Left ventricle myocardium inferior (tissue), 1 donor: ENCODE results near the gene ZP2. TPM values are rescaled to one million over a fixed set of nuclear protein-coding genes. Genes with fewer than 3 reads are reported as not detected.

Experiments used
- DNase-seq: peaks from one replicate; pipeline ENCODE4 v3.0.0-alpha.2; 2020
- H3K27ac ChIP-seq: fragments of 200-600 bp; replicated peaks from 2 replicates; pipeline ENCODE4 v1.8.0; 2021
- H3K27me3 ChIP-seq: fragments of 200-600 bp; 2 replicates; pipeline ENCODE4 v1.8.0; 2021; ENCODE audit warnings: low read depth
- H3K36me3 ChIP-seq: fragments of 200-600 bp; 2 replicates; pipeline ENCODE4 v1.8.0; 2021
- H3K4me1 ChIP-seq: fragments of 200-600 bp; 2 replicates; pipeline ENCODE4 v1.8.0; 2021
- H3K4me3 ChIP-seq: fragments of 200-600 bp; 2 replicates; pipeline ENCODE4 v1.8.0; 2021; ENCODE audit warnings: mild to moderate bottlenecking, moderate library complexity
- H3K9me3 ChIP-seq: fragments of 200-600 bp; replicated peaks from 2 replicates; pipeline ENCODE4 v1.8.0; 2021
- intact Hi-C: fragments of 100-400 bp; cut with micrococcal nuclease; formaldehyde crosslinking; loops from one replicate; pipeline ENCODE4 v1.11.0; 2022
- total RNA-seq: library from RNA; stranded (reverse); fragmentation: NEBNext Ultra II Directional; extraction: Animal tissue kit (Norgen Biotek cat#: 25700); gene quantifications from one replicate; pipeline ENCODE4 v1.2.1, GENCODE V29; 2021
- TF ChIP-seq, protein P1 (sequence below): fragments of 200-600 bp; IDR thresholded peaks from 2 replicates; pipeline ENCODE4 v1.8.0; 2021; ENCODE audit warnings: antibody characterized with exemption, mild to moderate bottlenecking, borderline replicate concordance
- donor health status: DM: no; HTN: yes; CAD: no; lungs with severe emphysema.

ZP2 gene
- total RNA-seq, 1 donor from 2014 or later: not detected

DNA sequence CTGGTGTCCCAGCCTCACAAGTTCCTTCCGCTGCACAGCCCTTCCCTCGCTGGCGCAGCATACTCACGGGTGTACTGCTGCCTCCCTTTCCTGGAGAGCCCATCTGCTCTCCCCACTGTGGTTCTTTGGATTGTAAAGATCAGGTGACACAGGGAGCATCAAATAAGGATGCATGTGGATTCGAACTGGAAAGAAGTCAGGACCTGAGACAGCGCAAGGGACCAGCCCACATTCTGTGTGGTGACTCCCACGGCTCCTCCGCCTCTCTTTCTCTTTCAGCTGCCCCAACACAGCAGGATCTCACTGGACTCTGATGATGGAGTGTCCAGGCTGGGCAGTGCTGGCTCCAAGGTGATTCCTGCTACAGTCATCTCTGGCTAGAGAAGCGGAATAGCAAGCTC, 44.8 kb downstream of the ZP2 start:
- H3K9me3 ChIP-seq: no peaks in the 10 kb centered on the region
- TF ChIP-seq, protein P1, sequence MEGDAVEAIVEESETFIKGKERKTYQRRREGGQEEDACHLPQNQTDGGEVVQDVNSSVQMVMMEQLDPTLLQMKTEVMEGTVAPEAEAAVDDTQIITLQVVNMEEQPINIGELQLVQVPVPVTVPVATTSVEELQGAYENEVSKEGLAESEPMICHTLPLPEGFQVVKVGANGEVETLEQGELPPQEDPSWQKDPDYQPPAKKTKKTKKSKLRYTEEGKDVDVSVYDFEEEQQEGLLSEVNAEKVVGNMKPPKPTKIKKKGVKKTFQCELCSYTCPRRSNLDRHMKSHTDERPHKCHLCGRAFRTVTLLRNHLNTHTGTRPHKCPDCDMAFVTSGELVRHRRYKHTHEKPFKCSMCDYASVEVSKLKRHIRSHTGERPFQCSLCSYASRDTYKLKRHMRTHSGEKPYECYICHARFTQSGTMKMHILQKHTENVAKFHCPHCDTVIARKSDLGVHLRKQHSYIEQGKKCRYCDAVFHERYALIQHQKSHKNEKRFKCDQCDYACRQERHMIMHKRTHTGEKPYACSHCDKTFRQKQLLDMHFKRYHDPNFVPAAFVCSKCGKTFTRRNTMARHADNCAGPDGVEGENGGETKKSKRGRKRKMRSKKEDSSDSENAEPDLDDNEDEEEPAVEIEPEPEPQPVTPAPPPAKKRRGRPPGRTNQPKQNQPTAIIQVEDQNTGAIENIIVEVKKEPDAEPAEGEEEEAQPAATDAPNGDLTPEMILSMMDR: no peak
- H3K4me3 ChIP-seq: no peak overlapping the region
- H3K4me1 ChIP-seq: peaks cover 43% of the 10 kb centered on the region
- no peaks in the 10 kb centered on the region for H3K27me3 ChIP-seq
- no peak for DNase-seq
- intact Hi-C loops: no loop called here
- H3K27ac ChIP-seq: no peak overlapping the region
- peaks cover 57% of the 10 kb centered on the region for H3K36me3 ChIP-seq

DNA sequence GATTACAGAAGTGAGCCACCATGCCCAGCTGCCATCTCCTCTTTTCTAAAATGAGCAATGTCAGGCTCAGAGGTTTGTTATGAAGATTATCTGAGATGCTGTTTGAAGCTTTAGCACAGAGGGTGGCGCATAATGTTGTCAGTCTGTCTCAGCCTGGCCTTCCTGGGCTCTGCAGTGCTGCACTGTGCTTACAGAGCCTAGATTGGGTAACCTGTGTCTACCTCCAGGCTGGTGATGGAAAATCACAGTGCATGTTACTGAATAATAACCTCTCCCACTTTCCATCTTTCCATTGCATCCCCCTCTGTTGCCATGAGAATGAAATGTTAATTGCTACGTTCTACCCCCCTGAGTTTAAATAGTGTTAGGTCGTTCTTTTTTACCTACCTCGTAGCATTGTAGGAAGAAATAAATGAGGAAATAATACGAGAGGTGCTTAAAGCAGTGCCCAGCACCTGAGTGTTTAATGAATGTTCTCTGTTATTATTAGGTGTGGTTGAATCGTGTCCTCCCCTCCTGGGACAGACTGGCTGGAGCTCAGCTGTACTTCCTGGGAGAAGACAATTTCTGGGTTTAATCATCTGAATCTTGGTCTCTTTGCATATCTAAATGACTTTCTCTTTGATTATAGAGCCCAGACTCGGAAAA, 46.7 kb downstream of the ZP2 start:
- Histone ChIP-seq H3K4me3 (no peak overlapping the region), H3K9me3 (no peaks in the 10 kb centered on the region), H3K27ac (peak overlapping the region; percentile 90), H3K36me3 (peaks cover 43% of the 10 kb centered on the region), H3K4me1 (peaks cover 58% of the 10 kb centered on the region), H3K27me3 (no peaks in the 10 kb centered on the region)
- TF ChIP-seq, protein P1: no peak
- DNase-seq: no peak
- intact Hi-C loops: no loop called here

- no peaks in the 10 kb centered on the region for H3K27me3 ChIP-seq
- H3K4me1 ChIP-seq: peaks cover 67% of the 10 kb centered on the region
- peak overlapping the region; percentile 87 for H3K4me3 ChIP-seq
- intact Hi-C loops: no loop called here
- no peaks in the 10 kb centered on the region for H3K9me3 ChIP-seq
- DNase-seq: no peak
- H3K36me3 ChIP-seq: peaks cover 42% of the 10 kb centered on the region
- peak overlapping the region; percentile 90 for H3K27ac ChIP-seq
- TF ChIP-seq, protein P1: no peak
Measured at GRCh38 chr16:21163576-21163975, 47.8 kb downstream of the ZP2 start.

DNA sequence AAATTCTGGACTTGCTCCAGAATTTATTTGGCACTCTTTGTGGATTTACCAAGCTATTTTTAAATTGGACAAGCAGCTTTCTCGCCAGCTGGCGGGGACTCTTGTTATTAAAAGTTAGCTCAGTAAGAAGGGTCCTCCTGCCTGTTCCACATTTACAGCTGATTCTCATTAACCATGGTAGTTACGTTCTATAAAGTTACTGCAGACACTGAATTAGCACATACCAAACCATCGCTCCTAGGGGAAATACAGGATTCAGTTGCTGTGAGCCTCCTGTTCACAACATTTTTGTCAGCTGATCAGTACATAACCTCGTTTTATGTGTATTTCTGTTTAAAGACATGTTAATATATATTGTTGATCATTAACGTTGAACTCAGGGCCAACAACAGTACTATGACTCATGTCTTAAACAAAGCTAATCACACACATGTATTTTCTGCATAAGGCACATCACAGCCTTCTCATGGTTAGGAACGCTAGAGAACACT, 48.7 kb downstream of the ZP2 start:
- peaks cover 74% of the 10 kb centered on the region for H3K4me1 ChIP-seq
- no peaks in the 10 kb centered on the region for H3K9me3 ChIP-seq
- H3K27me3 ChIP-seq: no peaks in the 10 kb centered on the region
- peaks cover 42% of the 10 kb centered on the region for H3K36me3 ChIP-seq
- H3K27ac ChIP-seq: peak overlapping the region; percentile 90
- intact Hi-C loops: no loop called here
- TF ChIP-seq, protein P1: no peak
- H3K4me3 ChIP-seq: peak overlapping the region; percentile 87
- DNase-seq: peak; percentile 62

- TF ChIP-seq, protein P1: no peak
- peaks cover 30% of the 10 kb centered on the region for H3K36me3 ChIP-seq
- H3K4me1 ChIP-seq: peaks cover 84% of the 10 kb centered on the region
- H3K4me3 ChIP-seq: peak overlapping the region; percentile 87
- H3K9me3 ChIP-seq: no peaks in the 10 kb centered on the region
- intact Hi-C loops: no loop called here
- no peak for DNase-seq
- peak overlapping the region; percentile 90 for H3K27ac ChIP-seq
- no peaks in the 10 kb centered on the region for H3K27me3 ChIP-seq
Measured at GRCh38 chr16:21161211-21161610, 50.2 kb downstream of the ZP2 start.
